ENCODE data around the gene CRX.
A peak's percentile ranks its signal among the peaks of the same experiment; 100 is the strongest.
"Not testable (repeated sequence)": the region's sequence is repeated elsewhere in the genome, so short reads cannot be mapped to it uniquely, and the experiment has no call there.

Gene CRX

DNA sequence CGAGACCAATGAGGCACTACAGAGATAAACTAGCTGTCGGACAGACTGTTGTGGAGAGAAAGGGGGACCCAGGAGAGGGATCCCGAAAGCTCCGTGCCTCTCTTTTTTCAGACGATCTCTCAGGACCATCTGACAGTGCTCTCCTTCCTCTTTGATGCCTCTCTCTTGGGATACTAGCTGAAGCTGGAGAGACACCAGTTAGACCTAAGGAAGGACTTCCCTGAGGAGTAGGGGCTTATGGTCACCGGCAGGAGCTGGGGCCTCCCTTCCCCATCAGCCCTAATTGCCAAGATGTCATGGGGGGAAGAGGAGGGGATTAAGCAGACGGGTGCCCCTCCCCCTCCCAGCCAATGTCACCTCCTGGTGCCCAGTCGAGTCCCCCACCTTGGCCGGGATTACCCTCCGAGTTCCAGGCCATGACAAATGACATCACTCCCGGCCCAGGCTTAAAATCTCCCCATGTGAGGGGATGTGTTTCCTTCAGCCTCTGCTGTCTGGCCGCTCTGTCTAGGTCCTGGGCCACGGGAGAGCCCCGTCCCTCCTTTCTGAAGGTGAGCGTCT lies at the start of gene CRX:
Gene CRX, plus strand, starts transcription at position 478 of the 561 bp plus-strand sequence. CDS start 12,507 bp downstream, outside the sequence.
- no peak for DNase-seq (ENCODE audit: low read depth in 1 of 2, low spot score in 1 of 2)

DNA sequence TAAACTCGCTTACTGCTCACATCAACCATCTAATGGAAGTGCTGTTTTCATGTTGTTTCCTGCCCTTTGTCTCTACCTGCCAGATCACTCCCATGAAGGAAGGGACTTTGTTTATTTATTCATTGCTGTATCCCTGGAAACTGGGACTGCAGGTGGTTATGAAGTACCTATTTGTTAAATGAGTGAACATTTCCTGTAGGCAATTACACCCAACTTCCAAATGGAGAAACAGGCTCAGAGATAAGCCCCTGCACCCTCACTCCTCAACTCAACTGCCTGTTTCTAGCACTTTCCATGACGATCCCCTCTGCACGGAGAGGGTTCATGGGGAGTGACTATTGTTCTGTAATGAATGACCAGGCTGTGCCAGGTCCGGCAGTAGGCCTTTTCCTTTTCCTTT lies 45.2 kb upstream of the CRX start:
- DNase-seq (ENCODE audit: low read depth in 1 of 2, low spot score in 1 of 2): no peak

DNA sequence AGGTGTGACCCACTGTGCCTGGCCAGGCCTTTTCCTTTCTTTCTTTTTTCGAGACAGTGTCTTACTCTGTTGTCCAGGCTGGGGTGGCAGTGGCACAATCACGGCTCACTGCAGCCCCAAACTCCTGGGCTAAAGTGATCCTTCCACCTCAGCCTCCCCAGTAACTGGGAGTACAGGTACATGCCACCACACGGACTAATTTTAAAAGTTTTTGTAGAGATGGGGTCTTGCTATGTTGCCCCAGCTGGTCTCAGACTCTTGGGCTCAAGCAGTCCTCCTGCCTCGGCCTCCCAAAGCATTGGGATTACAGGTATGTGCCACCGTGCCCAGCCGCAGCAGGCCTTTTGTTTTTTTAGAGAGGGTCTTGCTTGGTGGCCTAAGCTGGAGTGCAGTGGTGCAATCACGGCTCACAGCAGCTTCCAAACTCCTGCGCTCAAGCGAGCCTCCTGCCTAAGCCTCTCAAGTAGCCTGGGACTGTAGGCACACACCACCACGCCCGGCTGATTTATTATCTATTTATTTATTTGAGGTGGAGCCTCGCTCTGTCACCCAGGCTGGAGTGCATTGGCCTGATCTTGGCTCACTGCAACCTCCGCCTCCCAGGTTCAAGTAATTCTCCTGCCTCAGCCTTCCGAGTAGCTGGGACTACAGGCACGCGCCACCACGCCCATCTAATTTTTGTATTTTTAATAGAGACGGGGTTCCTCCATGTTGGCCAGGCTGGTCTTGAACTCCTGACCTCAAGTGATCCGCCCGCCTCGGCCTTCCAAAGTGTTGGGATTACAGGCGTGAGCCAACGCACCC lies 44.3 kb upstream of the CRX start:
- not testable (repeated sequence) for DNase-seq (ENCODE audit: low read depth in 1 of 2, low spot score in 1 of 2)

DNA sequence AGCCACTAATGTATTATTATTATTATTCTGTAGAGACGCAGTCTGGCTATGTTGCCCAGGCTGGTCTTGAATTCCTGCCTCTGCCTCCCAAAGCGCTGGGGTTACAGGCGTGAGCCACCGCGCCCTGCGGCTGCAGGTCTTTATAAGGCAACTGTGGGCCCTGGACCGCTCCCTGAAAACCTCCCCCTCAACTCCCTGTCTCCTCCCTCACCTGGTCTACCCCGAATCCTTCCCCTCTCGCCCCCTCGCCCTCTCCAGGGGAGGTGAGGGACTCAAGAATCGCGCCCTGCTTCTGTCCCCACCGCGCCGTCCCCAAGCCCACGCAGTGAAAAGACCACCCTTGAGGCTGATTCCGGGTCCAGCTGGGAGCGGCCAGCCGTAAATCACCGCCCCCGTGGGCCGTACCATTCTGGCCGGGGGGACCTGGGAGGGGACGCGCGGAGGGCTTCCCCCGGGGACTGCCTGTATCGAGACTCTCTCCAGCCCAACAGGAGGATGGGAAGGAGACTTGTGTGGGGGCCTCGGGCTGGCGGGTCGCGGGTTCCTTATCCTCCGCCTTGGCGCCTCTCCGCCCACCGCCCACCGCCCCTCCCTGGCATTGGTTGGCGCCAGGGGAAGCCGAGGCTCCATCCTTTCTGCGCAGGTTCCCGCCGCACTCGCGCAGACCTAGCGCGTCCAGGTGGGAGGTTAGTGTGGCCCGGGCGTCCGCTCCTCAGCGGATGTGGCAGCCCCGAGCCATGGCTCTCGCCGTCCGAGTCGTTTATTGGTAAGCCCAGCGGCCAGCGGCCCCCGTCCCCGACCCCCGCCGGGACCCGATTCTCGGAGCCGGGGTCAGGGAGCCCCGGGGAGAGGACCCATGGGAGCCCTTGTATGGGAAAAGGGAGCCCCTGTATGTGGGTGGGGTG lies 43.4 kb upstream of the CRX start, which contains the start of gene SELENOW:
Gene SELENOW, plus strand, starts transcription at position 655 of the 905 bp plus-strand sequence. Its CDS starts 83 bp downstream, at position 738.
- peak; percentile 67 to 72 for DNase-seq (ENCODE audit: low read depth in 1 of 2, low spot score in 1 of 2)

DNA sequence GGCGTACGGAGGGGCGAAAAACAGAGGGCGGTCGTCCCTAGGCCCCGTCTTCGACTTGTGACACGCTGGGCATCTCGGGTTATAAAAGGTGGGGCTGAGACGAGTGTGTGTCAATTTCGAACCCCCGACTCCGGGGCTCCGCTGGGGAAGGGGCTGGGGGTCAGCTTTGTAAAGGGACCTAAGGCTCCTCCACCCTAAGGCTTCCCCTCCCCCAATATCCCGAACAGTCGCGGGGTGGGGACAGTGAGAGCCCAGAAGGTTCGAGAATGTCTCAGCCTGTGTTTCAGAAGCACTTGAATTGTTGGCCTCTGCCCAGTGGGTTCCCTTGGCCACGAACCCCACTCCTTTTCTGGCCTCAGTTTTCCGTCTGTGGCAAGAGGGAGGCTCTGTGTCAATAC lies 42.8 kb upstream of the CRX start:
- no peak for DNase-seq (ENCODE audit: low read depth in 1 of 2, low spot score in 1 of 2)

GRCh38 chr19:47779524-47780214 lies 42.1 kb upstream of the CRX start:
- DNase-seq (ENCODE audit: low read depth in 1 of 2, low spot score in 1 of 2): no peak

DNA sequence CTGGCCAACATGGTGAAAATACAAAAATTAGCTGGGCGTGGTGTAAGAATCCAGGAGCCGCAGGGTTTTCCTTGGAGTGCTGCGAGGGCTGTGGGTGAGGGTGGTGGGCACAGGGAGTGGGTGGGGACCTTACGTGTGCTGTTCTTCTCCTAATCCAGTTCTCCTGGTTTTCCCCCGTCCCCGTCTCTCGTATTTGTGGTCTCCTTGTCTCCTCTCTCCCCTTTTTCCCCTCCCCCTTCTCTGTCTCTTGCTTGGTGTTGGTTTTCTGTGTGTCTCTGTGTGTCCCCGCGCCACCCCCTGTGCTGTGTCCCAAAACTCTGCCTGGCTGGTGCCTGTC lies 41.6 kb upstream of the CRX start:
- no peak for DNase-seq (ENCODE audit: low read depth in 1 of 2, low spot score in 1 of 2)

- DNase-seq (ENCODE audit: low read depth in 1 of 2, low spot score in 1 of 2): no peak
Observed at GRCh38 chr19:47781590-47782262, 40.0 kb upstream of the CRX start.

GRCh38 chr19:47786566-47786965 lies 35.2 kb upstream of the CRX start:
- DNase-seq (ENCODE audit: low read depth in 1 of 2, low spot score in 1 of 2): no peak

DNA sequence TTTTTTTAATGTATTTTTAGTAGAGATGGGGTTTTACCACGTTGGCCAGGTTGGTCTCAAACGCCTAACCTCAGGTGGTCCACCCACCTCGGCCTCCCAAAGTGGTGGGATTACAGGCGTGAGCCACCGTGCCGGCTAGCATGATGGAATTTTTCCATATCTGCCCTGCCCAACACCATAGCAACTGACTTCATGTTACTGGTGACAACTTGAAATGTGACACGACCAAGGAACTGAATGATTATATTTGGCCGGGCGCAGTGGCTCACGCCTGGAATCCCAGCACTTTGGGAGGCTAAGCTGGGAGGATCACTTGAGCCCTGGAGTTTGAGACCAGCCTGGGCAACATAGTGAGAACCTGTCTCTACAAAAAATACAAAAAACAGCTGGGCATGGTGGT lies 34.4 kb upstream of the CRX start:
- not testable (repeated sequence) for DNase-seq (ENCODE audit: low read depth in 1 of 2, low spot score in 1 of 2)

DNA sequence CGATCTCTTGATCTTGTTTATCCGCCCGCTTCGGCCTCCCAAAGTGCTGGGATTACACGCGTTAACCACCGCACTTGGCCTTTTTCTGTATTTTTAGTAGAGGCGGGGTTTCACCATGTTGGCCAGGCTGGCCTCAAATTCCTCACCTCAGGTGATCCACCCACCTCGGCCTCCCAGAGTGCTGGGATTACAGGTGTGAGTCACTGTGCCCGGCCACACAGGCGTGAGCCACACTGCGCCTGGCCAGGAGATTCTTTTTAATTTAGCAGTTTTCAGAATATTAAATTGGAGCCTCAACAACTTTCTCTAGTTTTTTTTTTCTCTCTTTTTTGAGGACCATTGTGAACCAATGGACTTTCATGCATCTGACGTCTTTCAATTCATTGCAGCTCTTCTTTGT lies 31.9 kb upstream of the CRX start:
- DNase-seq (ENCODE audit: low read depth in 1 of 2, low spot score in 1 of 2): not testable (repeated sequence)

DNA sequence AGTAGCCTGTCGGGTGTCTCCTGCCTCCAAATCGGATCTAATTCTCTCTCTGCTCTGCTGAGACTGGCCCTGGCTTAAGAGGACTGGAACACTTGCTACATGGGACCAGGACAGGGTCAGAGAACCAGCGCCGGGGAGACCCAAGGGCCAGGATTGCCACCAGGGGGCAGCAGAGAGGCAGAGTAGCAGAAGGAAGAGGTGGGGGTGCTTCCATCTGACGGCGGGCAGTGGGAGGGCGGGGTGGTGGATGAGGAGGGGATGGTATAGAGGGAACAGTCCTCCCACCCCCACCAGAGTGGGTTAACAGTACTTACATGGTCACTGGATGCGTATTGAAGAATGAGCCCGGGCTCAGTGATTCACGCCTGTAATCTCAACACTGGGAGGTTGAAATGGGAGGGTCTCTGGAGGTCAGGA lies 31.3 kb upstream of the CRX start:
- peak; percentile 81 to 82 for DNase-seq (ENCODE audit: low read depth in 1 of 2, low spot score in 1 of 2)

GRCh38 chr19:47792616-47793015 lies 29.1 kb upstream of the CRX start:
- no peak for DNase-seq (ENCODE audit: low read depth in 1 of 2, low spot score in 1 of 2)

GRCh38 chr19:47794526-47794925 lies 27.2 kb upstream of the CRX start:
- DNase-seq (ENCODE audit: low read depth in 1 of 2, low spot score in 1 of 2): no peak

DNA sequence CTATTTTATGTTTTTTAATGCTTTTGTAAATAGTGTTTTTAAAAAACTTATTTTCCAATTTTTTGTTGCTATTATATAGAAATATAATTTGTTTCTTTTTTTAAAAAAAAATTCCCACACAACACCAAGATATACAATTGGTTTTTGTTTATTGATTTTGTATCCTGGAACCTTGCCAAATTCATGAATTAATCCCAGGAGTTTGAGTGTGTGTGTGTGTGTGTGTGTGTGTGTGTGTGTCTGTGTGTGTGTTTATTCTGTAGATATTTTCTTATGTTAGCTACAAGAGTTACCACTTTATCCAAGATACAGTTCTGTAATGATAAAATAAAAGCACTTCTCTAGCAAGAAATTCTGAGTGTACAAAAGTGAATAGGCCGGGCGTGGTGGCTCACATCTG lies 25.0 kb upstream of the CRX start:
- DNase-seq (ENCODE audit: low read depth in 1 of 2, low spot score in 1 of 2): no peak

DNA sequence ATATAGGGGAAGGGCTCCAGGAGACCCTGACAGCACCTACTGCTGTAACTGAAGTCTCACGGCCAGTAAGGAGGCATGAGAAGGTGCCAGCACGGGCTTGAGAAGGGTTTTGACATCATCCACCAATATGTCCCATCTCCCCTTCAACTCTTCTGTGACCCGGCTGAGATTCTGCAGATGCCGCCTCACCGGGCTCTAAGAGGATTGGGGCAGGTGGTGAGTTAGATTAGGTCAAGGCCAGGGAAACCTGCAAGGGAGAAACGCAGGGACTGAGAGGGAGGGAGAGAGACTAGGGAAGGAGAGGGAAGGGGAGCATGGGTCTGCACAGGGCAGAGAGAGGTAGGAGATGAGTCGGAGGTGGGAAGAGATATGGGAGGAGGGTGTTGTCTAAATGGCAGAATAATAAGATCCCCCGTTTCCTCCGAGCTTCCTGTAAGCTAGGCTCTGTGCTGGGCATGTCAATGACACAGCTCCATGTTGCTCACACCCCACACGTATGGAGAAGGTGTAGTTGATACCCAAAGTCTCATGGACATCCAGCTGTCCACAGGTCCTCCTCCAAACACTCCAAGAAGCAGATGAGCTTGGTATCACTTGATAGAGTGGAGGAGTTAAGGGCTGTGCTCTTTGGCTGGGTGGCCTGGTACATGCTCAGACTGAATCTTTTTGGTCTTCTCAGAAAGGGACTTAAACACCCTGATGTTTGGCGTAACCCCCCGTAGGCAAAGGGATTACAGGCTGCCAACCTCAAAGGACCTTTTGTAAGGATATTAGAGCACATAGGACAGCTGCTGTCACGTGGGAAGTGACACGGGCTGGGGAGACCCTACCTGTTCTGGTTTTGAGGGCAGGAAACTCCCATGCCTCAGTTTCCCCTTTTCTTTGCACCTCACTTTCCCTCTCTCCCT lies 23.5 kb upstream of the CRX start:
- no peak for DNase-seq (ENCODE audit: low read depth in 1 of 2, low spot score in 1 of 2)

DNA sequence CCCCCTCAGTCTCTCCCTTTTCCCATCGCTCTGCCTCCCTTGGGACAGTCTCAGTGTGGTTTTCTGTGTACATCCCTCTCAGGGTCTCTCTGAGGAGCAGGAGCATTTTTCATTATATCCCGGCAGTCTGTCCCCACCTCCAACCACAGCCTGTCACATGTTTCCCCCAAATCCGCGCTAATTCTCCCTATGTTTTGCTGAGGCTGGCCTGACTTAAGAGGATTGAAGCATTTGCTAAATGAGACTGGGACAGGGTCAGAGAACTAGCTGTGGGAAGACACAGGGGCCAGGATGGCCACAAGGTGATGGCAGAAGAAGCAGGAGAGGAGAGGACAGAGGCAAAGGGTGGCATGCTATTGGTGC lies 22.9 kb upstream of the CRX start:
- DNase-seq (ENCODE audit: low read depth in 1 of 2, low spot score in 1 of 2): no peak

- no peak for DNase-seq (ENCODE audit: low read depth in 1 of 2, low spot score in 1 of 2)
Observed at GRCh38 chr19:47801270-47801669, 20.5 kb upstream of the CRX start.

GRCh38 chr19:47802521-47803043 lies 19.2 kb upstream of the CRX start:
- no peak for DNase-seq (ENCODE audit: low read depth in 1 of 2, low spot score in 1 of 2)
